ENCODE results near the gene DOCK9. TPM values are rescaled to one million over a fixed set of nuclear protein-coding genes. Genes with fewer than 3 reads are reported as not detected.

DOCK9 gene
- total and polyA plus RNA-seq, 2 experiments from 2014 or later = 16.4 to 38.9 TPM

DNA sequence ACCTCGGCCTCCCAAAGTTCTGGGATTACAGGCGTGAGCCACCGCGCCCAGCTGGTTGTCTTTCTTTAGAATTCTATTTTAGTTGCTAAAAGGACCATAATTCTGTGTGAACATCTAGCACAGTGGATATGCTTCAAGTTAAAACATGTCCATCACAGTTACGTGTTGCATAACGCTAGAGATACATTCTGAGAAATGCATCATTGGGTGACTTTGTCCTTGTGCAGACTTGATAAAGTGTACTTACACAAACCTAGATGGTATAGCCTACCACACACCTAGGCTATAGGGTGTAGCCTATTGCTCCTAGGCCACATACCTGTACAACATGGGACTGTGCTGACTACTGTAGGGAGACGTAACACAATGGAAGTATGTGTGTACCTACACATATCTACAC is 35.4 kb downstream of the DOCK9 start:
- 98% methylated on average over 7 of the region's 7 CpGs for WGBS (ENCODE audit: low lambda C conversion rate, missing lambda C conversion rate)

DNA sequence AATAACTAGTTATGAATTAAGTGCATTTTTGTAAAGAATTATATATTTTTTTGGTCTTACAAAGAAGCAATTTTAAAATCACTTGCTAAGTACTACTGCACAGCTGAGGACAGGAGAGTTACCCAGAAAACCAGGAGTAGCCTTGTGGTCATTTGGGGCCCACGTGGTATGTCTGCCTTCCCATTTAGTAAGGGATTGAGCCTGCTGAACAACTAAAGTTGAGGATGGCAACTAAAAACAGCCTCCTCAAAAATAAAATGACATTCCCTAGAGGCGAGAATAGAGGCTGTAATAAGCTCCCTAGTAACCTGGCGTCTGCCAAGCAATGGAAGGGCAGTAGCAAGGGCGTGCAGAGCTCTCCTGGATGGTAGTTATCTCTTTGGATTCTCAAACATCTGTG is 36.3 kb downstream of the DOCK9 start:
- Histone ChIP-seq H3K4me1 (ENCODE audit: insufficient read depth) (peaks cover 6% of the 10 kb centered on the region), H3K36me3 (replicated peaks; ENCODE audit: insufficient read depth, low read depth) (no peaks in the 10 kb centered on the region), H3K79me2 (no peaks in the 10 kb centered on the region), H3K4me2 (no peak overlapping the region), H3K9me2 (replicated peaks; ENCODE audit: insufficient read depth) (no peaks in the 10 kb centered on the region), H3K4me3 (no peak overlapping the region), H2AFZ (no peak overlapping the region), H3K27me3 (no peaks in the 10 kb centered on the region), H3K27ac (no peak overlapping the region), H4K20me1 (ENCODE audit: insufficient read depth, poor library complexity, severe bottlenecking) (no peaks in the 10 kb centered on the region), H3K9me3 (ENCODE audit: low read depth) (no peaks in the 10 kb centered on the region)
- no peak for DNase-seq (ENCODE audit: low spot score)
- TF ChIP-seq EZH2phosphoT487 (IDR thresholded peaks at IDR 0.05; ENCODE audit: low read depth, severe bottlenecking, unreplicated experiment) (no peak), EZH2 (IDR thresholded peaks at IDR 0.05; ENCODE audit: borderline replicate concordance) (no peak)
- TF ChIP-seq, protein P1, sequence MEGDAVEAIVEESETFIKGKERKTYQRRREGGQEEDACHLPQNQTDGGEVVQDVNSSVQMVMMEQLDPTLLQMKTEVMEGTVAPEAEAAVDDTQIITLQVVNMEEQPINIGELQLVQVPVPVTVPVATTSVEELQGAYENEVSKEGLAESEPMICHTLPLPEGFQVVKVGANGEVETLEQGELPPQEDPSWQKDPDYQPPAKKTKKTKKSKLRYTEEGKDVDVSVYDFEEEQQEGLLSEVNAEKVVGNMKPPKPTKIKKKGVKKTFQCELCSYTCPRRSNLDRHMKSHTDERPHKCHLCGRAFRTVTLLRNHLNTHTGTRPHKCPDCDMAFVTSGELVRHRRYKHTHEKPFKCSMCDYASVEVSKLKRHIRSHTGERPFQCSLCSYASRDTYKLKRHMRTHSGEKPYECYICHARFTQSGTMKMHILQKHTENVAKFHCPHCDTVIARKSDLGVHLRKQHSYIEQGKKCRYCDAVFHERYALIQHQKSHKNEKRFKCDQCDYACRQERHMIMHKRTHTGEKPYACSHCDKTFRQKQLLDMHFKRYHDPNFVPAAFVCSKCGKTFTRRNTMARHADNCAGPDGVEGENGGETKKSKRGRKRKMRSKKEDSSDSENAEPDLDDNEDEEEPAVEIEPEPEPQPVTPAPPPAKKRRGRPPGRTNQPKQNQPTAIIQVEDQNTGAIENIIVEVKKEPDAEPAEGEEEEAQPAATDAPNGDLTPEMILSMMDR (IDR thresholded peaks at IDR 0.05; ENCODE audit: poor library complexity) = no peak
- WGBS (ENCODE audit: low lambda C conversion rate, missing lambda C conversion rate) = 91% methylated on average over 4 of the region's 4 CpGs

More for the DNA sequence above, 35.4 kb downstream of the DOCK9 start:
- Histone ChIP-seq H3K36me3 (replicated peaks; ENCODE audit: insufficient read depth, low read depth) (no peaks in the 10 kb centered on the region), H3K4me1 (ENCODE audit: insufficient read depth) (peaks cover 6% of the 10 kb centered on the region), H3K79me2 (no peaks in the 10 kb centered on the region), H3K4me3 (no peak overlapping the region), H2AFZ (no peak overlapping the region), H3K4me2 (no peak overlapping the region), H4K20me1 (ENCODE audit: insufficient read depth, poor library complexity, severe bottlenecking) (no peaks in the 10 kb centered on the region), H3K27ac (no peak overlapping the region), H3K9me3 (ENCODE audit: low read depth) (no peaks in the 10 kb centered on the region), H3K9me2 (replicated peaks; ENCODE audit: insufficient read depth) (no peaks in the 10 kb centered on the region), H3K27me3 (no peaks in the 10 kb centered on the region)
- no peak for TF ChIP-seq EZH2 (IDR thresholded peaks at IDR 0.05; ENCODE audit: borderline replicate concordance)
- TF ChIP-seq, protein P1 (IDR thresholded peaks at IDR 0.05; ENCODE audit: poor library complexity) = no peak
- TF ChIP-seq EZH2phosphoT487 (IDR thresholded peaks at IDR 0.05; ENCODE audit: low read depth, severe bottlenecking, unreplicated experiment) = no peak
- no peak for DNase-seq (ENCODE audit: low spot score)

DNA sequence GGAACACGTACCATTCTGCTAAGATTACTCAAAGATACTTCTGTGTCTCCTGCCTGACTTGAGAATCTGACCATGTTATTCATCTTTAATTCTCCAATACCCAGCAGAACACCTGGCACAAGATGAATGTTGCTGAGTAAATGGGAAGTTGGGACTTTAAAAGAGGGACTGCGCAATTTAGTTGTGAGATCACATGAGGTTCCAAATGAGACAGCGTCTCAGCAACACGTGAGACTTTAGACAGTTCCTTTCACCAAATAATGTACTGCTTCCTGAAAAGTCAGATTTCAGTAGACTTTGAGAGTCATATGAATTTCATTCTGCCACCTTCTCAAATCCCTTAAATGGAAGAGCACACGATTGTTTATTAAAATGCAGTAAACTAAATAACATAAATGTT is 36.7 kb downstream of the DOCK9 start:
- Histone ChIP-seq H3K27ac (no peak overlapping the region), H3K36me3 (replicated peaks; ENCODE audit: insufficient read depth, low read depth) (no peaks in the 10 kb centered on the region), H3K79me2 (no peaks in the 10 kb centered on the region), H4K20me1 (ENCODE audit: insufficient read depth, poor library complexity, severe bottlenecking) (no peaks in the 10 kb centered on the region), H3K9me3 (ENCODE audit: low read depth) (no peaks in the 10 kb centered on the region), H2AFZ (no peak overlapping the region), H3K4me2 (no peak overlapping the region), H3K4me1 (ENCODE audit: insufficient read depth) (peaks cover 6% of the 10 kb centered on the region), H3K27me3 (no peaks in the 10 kb centered on the region), H3K4me3 (no peak overlapping the region), H3K9me2 (replicated peaks; ENCODE audit: insufficient read depth) (no peaks in the 10 kb centered on the region)
- TF ChIP-seq EZH2 (IDR thresholded peaks at IDR 0.05; ENCODE audit: borderline replicate concordance) = no peak
- TF ChIP-seq, protein P1 (IDR thresholded peaks at IDR 0.05; ENCODE audit: poor library complexity) = no peak
- no peak for TF ChIP-seq EZH2phosphoT487 (IDR thresholded peaks at IDR 0.05; ENCODE audit: low read depth, severe bottlenecking, unreplicated experiment)
- 84% methylated on average over 5 of the region's 5 CpGs for WGBS (ENCODE audit: low lambda C conversion rate, missing lambda C conversion rate)
- DNase-seq (ENCODE audit: low spot score) = no peak

Data from hepatocyte (in vitro differentiated cells).